Suprapubic skin (tissue), 4 donors: ENCODE results near the gene SOX8.

Experiments used
- CTCF ChIP-seq, 2 donors: fragments of 200-600 bp in 1 of 2; fragments of 450-650 bp in 1 of 2; sonication (generic) in 1 of 2; IDR thresholded peaks; one replicate each; pipeline ENCODE4 v1.5.1; 2016 to 2019; ENCODE audit warnings: antibody characterized with exemption in 2 of 2, mild to moderate bottlenecking in 1 of 2, moderate library complexity in 1 of 2
- EP300 ChIP-seq: sonication (generic); formaldehyde crosslinking; IDR thresholded peaks from one replicate; pipeline ENCODE4 v1.6.1; 2017; ENCODE audit warnings: antibody characterized with exemption
- POLR2A ChIP-seq, 2 donors: fragments of 450-650 bp; IDR thresholded peaks; one replicate each; pipeline ENCODE4 v1.6.1; 2017; ENCODE audit warnings: antibody characterized with exemption in 2 of 2, mild to moderate bottlenecking in 2 of 2, moderate library complexity in 2 of 2
- POLR2AphosphoS5 ChIP-seq, 3 donors: sonication (generic); formaldehyde crosslinking; IDR thresholded peaks; one replicate each; pipeline ENCODE4 v1.6.1; 2017; ENCODE audit warnings: antibody characterized with exemption in 3 of 3

- TF ChIP-seq POLR2A (IDR thresholded peaks at IDR 0.05): no peak
- no peak for TF ChIP-seq CTCF (IDR thresholded peaks at IDR 0.05)
- no peak for TF ChIP-seq POLR2AphosphoS5 (IDR thresholded peaks at IDR 0.05)
- no peak for TF ChIP-seq EP300
Observed at GRCh38 chr16:933581-933980, 48.0 kb upstream of the SOX8 start.
